Suprapubic skin (tissue), 4 donors: ENCODE measurements around the gene CACNA2D4.

Source experiments
- POLR2A ChIP-seq, 2 donors: fragments of 450-650 bp; IDR thresholded peaks; one replicate each; pipeline ENCODE4 v1.6.1; 2017; ENCODE audit warnings: antibody characterized with exemption in 2 of 2, mild to moderate bottlenecking in 2 of 2, moderate library complexity in 2 of 2
- POLR2AphosphoS5 ChIP-seq, 3 donors: sonication (generic); formaldehyde crosslinking; IDR thresholded peaks; one replicate each; pipeline ENCODE4 v1.6.1; 2017; ENCODE audit warnings: antibody characterized with exemption in 3 of 3
- TF ChIP-seq, protein P1 (sequence below), 2 donors: fragments of 200-600 bp in 1 of 2; fragments of 450-650 bp in 1 of 2; sonication (generic) in 1 of 2; IDR thresholded peaks; one replicate each; pipeline ENCODE4 v1.5.1; 2016 to 2019; ENCODE audit warnings: antibody characterized with exemption in 2 of 2, mild to moderate bottlenecking in 1 of 2, moderate library complexity in 1 of 2

DNA sequence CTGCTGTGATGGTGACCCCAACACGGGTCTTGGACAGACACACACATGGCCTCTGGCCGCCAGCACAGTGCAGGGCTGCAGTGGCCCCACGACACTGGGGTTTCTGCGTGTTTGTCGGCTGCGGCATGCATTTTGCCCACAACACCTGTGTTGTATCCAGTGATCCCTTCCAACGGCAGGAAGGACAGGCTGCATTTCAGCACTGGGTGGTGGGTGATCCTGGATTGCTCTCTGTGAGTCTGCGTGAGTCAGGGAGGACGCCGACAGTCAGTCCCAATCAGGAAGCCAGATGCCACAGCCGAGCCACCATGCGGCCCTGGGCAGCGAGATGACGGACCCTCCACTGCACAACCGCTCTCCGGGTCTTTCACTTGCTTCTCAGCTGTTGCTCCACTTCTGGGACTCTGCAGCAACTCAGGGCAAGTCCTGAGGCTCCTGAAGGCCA, 77.4 kb downstream of the CACNA2D4 start:
- TF ChIP-seq, protein P1, sequence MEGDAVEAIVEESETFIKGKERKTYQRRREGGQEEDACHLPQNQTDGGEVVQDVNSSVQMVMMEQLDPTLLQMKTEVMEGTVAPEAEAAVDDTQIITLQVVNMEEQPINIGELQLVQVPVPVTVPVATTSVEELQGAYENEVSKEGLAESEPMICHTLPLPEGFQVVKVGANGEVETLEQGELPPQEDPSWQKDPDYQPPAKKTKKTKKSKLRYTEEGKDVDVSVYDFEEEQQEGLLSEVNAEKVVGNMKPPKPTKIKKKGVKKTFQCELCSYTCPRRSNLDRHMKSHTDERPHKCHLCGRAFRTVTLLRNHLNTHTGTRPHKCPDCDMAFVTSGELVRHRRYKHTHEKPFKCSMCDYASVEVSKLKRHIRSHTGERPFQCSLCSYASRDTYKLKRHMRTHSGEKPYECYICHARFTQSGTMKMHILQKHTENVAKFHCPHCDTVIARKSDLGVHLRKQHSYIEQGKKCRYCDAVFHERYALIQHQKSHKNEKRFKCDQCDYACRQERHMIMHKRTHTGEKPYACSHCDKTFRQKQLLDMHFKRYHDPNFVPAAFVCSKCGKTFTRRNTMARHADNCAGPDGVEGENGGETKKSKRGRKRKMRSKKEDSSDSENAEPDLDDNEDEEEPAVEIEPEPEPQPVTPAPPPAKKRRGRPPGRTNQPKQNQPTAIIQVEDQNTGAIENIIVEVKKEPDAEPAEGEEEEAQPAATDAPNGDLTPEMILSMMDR (IDR thresholded peaks at IDR 0.05) = no peak
- TF ChIP-seq POLR2A (IDR thresholded peaks at IDR 0.05) (no peak), POLR2AphosphoS5 (IDR thresholded peaks at IDR 0.05) (no peak)
